ENCODE measurements around the gene DNASE1L1.

Gene DNASE1L1

Small RNA genes lying within 50 kb of the gene (small RNA-seq; reads per million reads assigned to genes)
- gene MIR6858 = 0 to 0.09 reads per million in 2 experiments
- 0 reads per million in 2 experiments for gene SNORA70
